Lower leg skin (tissue), 4 donors: ENCODE data around the gene PER3. TPM values are rescaled to one million over a fixed set of nuclear protein-coding genes. Genes with fewer than 3 reads are reported as not detected.

Experiments used
- DNase-seq, 2 donors: peaks; one replicate each; pipeline ENCODE4 v3.0.0-alpha.2; 2019; ENCODE audit warnings: low spot score in 2 of 2
- H3K4me3 ChIP-seq: fragments of 200-600 bp; sonication (generic); 2 replicates; pipeline ENCODE4 v1.5.1; 2017; ENCODE audit warnings: mild to moderate bottlenecking, low read depth; ENCODE audit not compliant: poor library complexity, severe bottlenecking
- CTCF ChIP-seq, 3 donors: fragments of 450-650 bp; IDR thresholded peaks; one replicate each; pipeline ENCODE4 v1.5.1; 2016; ENCODE audit warnings: antibody characterized with exemption in 3 of 3, mild to moderate bottlenecking in 3 of 3, moderate library complexity in 2 of 3
- POLR2A ChIP-seq, 2 donors: fragments of 450-650 bp; IDR thresholded peaks; one replicate each; pipeline ENCODE4 v1.6.1; 2016 to 2017; ENCODE audit warnings: antibody characterized with exemption in 2 of 2, mild to moderate bottlenecking in 1 of 2, moderate library complexity in 1 of 2
- WGBS, 2 donors: methylation state at CpG; one replicate each; pipeline ENCODE4 v1.1.5; 2018; 5-methylcytosine and 5-hydroxymethylcytosine counted together
- intact Hi-C: fragments of 100-400 bp; cut with DNase I; formaldehyde crosslinking; loops from one replicate; pipeline ENCODE4 v1.15.0; 2023; ENCODE audit warnings: low total_unique reads
- total RNA-seq, 4 donors: library from RNA; depleted of rRNA; stranded (reverse); fragments of >200 nt; gene quantifications; one replicate each; pipeline ENCODE4 v1.1.0, GENCODE V29; 2016

The PER3 gene
- total RNA-seq, 4 donors from 2014 or later: 14.3 to 22.5 (median 19.3) TPM

GRCh38 chr1:7838714-7839113, 54.6 kb downstream of the PER3 start:
- no peak for DNase-seq
- TF ChIP-seq CTCF (IDR thresholded peaks at IDR 0.05) (no peak), POLR2A (IDR thresholded peaks at IDR 0.05) (no peak)
- intact Hi-C loops: no loop called here
- H3K4me3 ChIP-seq: no peak overlapping the region
- 91 to 92% methylated on average over 2 of the region's 2 CpGs for WGBS, 2 donors

DNA sequence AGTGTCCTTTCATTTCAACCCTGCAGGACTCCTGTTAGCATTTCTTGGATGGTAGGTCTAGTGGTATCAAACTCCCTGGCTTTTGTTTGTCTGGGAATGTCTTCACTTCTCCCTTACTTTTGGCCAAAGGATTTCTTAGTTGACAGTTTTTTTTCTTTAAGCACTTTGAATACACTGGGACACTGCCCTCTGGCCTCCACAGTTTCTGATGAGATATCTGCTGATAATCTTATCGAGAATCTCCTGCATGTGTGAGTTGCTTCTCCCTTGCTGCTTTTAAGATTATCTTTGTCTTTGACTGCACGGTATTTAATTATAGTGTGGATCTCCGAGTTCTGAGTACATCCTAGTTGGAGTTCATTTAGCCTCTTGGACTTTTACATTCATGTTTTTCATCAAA, 55.4 kb downstream of the PER3 start:
- no peak for TF ChIP-seq POLR2A (IDR thresholded peaks at IDR 0.05)
- TF ChIP-seq CTCF (IDR thresholded peaks at IDR 0.05): no peak
- WGBS, 2 donors: 89 to 93% methylated on average over 3 of the region's 3 CpGs
- H3K4me3 ChIP-seq: no peak overlapping the region
- intact Hi-C loops: no loop called here
- DNase-seq: no peak

DNA sequence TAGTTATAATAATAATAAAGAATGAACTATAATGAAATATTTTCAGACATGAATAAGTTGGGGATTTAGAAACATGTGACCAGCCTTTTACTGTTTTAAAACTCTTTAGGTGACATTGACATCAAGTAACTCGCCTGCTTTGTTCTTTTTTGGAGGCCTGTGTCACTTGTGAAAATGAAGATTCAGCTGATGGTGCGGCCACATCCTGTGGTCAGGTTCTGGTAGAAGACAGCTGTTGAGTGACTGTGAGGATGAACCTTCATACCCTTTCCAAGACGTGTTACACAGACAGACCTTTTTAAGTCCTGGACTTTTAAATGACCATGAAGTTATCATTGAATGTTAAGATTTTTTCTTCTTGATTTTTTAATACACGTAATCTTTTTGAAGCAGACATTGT, 58.4 kb downstream of the PER3 start:
- no peak overlapping the region for H3K4me3 ChIP-seq
- 84 to 90% methylated on average over 4 of the region's 4 CpGs for WGBS, 2 donors
- TF ChIP-seq CTCF (IDR thresholded peaks at IDR 0.05) (no peak), POLR2A (IDR thresholded peaks at IDR 0.05) (no peak)
- no peak for DNase-seq
- intact Hi-C loops: no loop called here

- intact Hi-C loops: no loop called here
- 77 to 79% methylated on average over 2 of the region's 2 CpGs for WGBS, 2 donors
- no peak for TF ChIP-seq POLR2A (IDR thresholded peaks at IDR 0.05)
- TF ChIP-seq CTCF (IDR thresholded peaks at IDR 0.05): no peak
- no peak for DNase-seq
- no peak overlapping the region for H3K4me3 ChIP-seq
Measured at GRCh38 chr1:7845761-7846160, 61.7 kb downstream of the PER3 start.

DNA sequence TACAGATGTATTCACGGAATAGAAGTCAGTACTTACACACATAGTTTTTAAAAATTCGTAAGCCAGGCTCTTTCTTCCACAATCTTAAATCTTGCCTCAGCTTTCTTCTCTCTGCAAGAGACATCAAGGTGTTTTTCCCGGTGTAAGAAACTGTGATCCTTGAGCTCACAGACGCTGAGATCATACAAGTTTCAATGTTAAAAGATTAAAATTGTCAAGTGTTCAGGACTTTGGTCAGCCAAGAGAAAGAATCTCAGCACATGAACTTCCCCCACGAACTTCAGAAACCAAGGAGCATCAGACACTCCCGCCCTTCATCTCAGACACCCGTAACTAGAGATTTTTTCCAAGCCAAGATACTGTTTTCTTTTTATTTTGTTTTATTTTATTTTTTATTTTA, 62.6 kb downstream of the PER3 start:
- 90 to 93% methylated on average over 7 of the region's 7 CpGs for WGBS, 2 donors
- no peak for DNase-seq
- no peak for TF ChIP-seq POLR2A (IDR thresholded peaks at IDR 0.05)
- TF ChIP-seq CTCF (IDR thresholded peaks at IDR 0.05): no peak
- intact Hi-C loops: no loop called here
- H3K4me3 ChIP-seq: no peak overlapping the region

GRCh38 chr1:7847599-7847998, 63.5 kb downstream of the PER3 start:
- WGBS, 2 donors: 50 to 60% methylated on average over 4 of the region's 4 CpGs
- TF ChIP-seq CTCF (IDR thresholded peaks at IDR 0.05): no peak
- intact Hi-C loops: no loop called here
- no peak for DNase-seq
- H3K4me3 ChIP-seq: no peak overlapping the region
